Spinal cord (tissue), 10 donors: Measurements from ENCODE around the gene IQGAP3. TPM values are rescaled to one million over a fixed set of nuclear protein-coding genes. Genes with fewer than 3 reads are reported as not detected.

Experiments
- DNase-seq, 6 donors: peaks; one replicate each; pipeline versions ENCODE4 v3.0.0 to v3.0.0-alpha.2; 2013 to 2015; ENCODE audit warnings: low spot score in 6 of 6, low read depth in 4 of 6
- H3K27ac ChIP-seq: one replicate; pipeline ENCODE4 v1.5.1; 2013; ENCODE audit warnings: low read depth, low read length, control low read depth
- H3K27me3 ChIP-seq: one replicate; pipeline ENCODE4 v1.6.1; 2013; ENCODE audit warnings: low read length; ENCODE audit not compliant: control insufficient read depth, insufficient read depth
- H3K36me3 ChIP-seq: one replicate; pipeline ENCODE4 v1.6.1; 2013; ENCODE audit warnings: low read length; ENCODE audit not compliant: control insufficient read depth, insufficient read depth
- H3K4me1 ChIP-seq: one replicate; pipeline ENCODE4 v1.6.1; 2013; ENCODE audit warnings: low read length; ENCODE audit not compliant: control insufficient read depth, insufficient read depth
- H3K4me3 ChIP-seq: one replicate; pipeline ENCODE4 v1.5.1; 2013; ENCODE audit warnings: low read depth, low read length, control low read depth
- H3K9me3 ChIP-seq: one replicate; pipeline ENCODE4 v1.6.1; 2013; ENCODE audit warnings: low read length; ENCODE audit not compliant: control insufficient read depth, insufficient read depth
- WGBS: methylation state at CpG from one replicate; pipeline ENCODE4 v1.1.5; 2013; ENCODE audit warnings: missing lambda C conversion rate; ENCODE audit not compliant: insufficient coverage; 5-methylcytosine and 5-hydroxymethylcytosine counted together
- polyA plus RNA-seq, 2 donors: library from polyadenylated mRNA; unstranded; fragments of 120-200 nt; gene quantifications; one replicate each; pipeline ENCODE4 v1.2.1, GENCODE V29; 2013; ENCODE audit not compliant: insufficient read length in 2 of 2
- total RNA-seq, 2 donors: library from RNA; depleted of rRNA in 1 of 2; stranded (reverse); fragments of 120-200 nt in 1 of 2; fragments of >200 nt in 1 of 2; gene quantifications; one replicate each; pipeline versions ENCODE4 v1.2.3 to v1.2.4, GENCODE V29; 2013 to 2014
- donor health status: healthy.

IQGAP3 gene
- total and polyA plus RNA-seq, 4 donors: 4.9 to 10.4 (median 7.0) TPM

- Histone ChIP-seq H3K9me3 (no peaks in the 10 kb centered on the region), H3K4me1 (peaks cover 86% of the 10 kb centered on the region), H3K27me3 (no peaks in the 10 kb centered on the region), H3K27ac (peak overlapping the region; percentile 57), H3K36me3 (peaks cover 34% of the 10 kb centered on the region), H3K4me3 (no peak overlapping the region)
- 22% methylated on average over 7 of the region's 7 CpGs for WGBS
- no peak for DNase-seq
Observed at GRCh38 chr1:156489935-156490293, 82.5 kb downstream of the IQGAP3 start.

- no peak overlapping the region for H3K4me3 ChIP-seq
- no peaks in the 10 kb centered on the region for H3K27me3 ChIP-seq
- H3K36me3 ChIP-seq: peaks cover 31% of the 10 kb centered on the region
- DNase-seq: peak in 2 of 6 donors; percentile 84 to 89
- 27% methylated on average over 7 of the region's 12 CpGs for whole genome bisulfite sequencing
- H3K9me3 ChIP-seq: no peaks in the 10 kb centered on the region
- H3K4me1 ChIP-seq: peaks cover 81% of the 10 kb centered on the region
- peak overlapping the region; percentile 57 for H3K27ac ChIP-seq
Observed at GRCh38 chr1:156489166-156489934, 83.0 kb downstream of the IQGAP3 start.

- Histone ChIP-seq H3K4me1 (peaks cover 74% of the 10 kb centered on the region), H3K27me3 (no peaks in the 10 kb centered on the region), H3K9me3 (no peaks in the 10 kb centered on the region), H3K27ac (no peak overlapping the region), H3K36me3 (peaks cover 28% of the 10 kb centered on the region), H3K4me3 (no peak overlapping the region)
- DNase-seq: no peak
- WGBS: 57% methylated on average over 3 of the region's 5 CpGs
Observed at GRCh38 chr1:156488566-156489165, 83.7 kb downstream of the IQGAP3 start.

- 91% methylated on average over 2 of the region's 4 CpGs for WGBS
- Histone ChIP-seq H3K4me1 (peaks cover 66% of the 10 kb centered on the region), H3K27ac (no peak overlapping the region), H3K9me3 (no peaks in the 10 kb centered on the region), H3K27me3 (no peaks in the 10 kb centered on the region), H3K36me3 (peaks cover 31% of the 10 kb centered on the region), H3K4me3 (no peak overlapping the region)
- no peak for DNase-seq
Observed at GRCh38 chr1:156487862-156488261, 84.5 kb downstream of the IQGAP3 start.

- Histone ChIP-seq H3K4me3 (no peak overlapping the region), H3K27ac (no peak overlapping the region), H3K27me3 (no peaks in the 10 kb centered on the region), H3K9me3 (no peaks in the 10 kb centered on the region), H3K36me3 (peaks cover 43% of the 10 kb centered on the region), H3K4me1 (peaks cover 54% of the 10 kb centered on the region)
- DNase-seq: peak in 2 of 6 donors; percentile 77 to 86
- 77% methylated on average over 2 of the region's 7 CpGs for WGBS
Observed at GRCh38 chr1:156486421-156487344, 85.7 kb downstream of the IQGAP3 start.

GRCh38 chr1:156485984-156486383 lies 86.4 kb downstream of the IQGAP3 start:
- H3K27ac ChIP-seq: no peak overlapping the region
- H3K4me1 ChIP-seq: peaks cover 50% of the 10 kb centered on the region

GRCh38 chr1:156484480-156485058 lies 87.8 kb downstream of the IQGAP3 start:
- no peak overlapping the region for H3K27ac ChIP-seq
- peaks cover 42% of the 10 kb centered on the region for H3K4me1 ChIP-seq
- H3K27me3 ChIP-seq: no peaks in the 10 kb centered on the region
- no peak for DNase-seq
- H3K4me3 ChIP-seq: no peak overlapping the region
- WGBS: 86% methylated on average over 5 of the region's 6 CpGs
- peaks cover 58% of the 10 kb centered on the region for H3K36me3 ChIP-seq
- H3K9me3 ChIP-seq: no peaks in the 10 kb centered on the region

More at GRCh38 chr1:156485984-156486383, 86.4 kb downstream of the IQGAP3 start:
- Histone ChIP-seq H3K36me3 (peaks cover 50% of the 10 kb centered on the region), H3K9me3 (no peaks in the 10 kb centered on the region), H3K27me3 (no peaks in the 10 kb centered on the region), H3K4me3 (no peak overlapping the region)
- WGBS: 93% methylated on average over 3 of the region's 3 CpGs
- no peak for DNase-seq

GRCh38 chr1:156483397-156483796 lies 89.0 kb downstream of the IQGAP3 start:
- Histone ChIP-seq H3K4me1 (peaks cover 35% of the 10 kb centered on the region), H3K36me3 (peaks cover 62% of the 10 kb centered on the region), H3K9me3 (no peaks in the 10 kb centered on the region), H3K4me3 (no peak overlapping the region), H3K27me3 (no peaks in the 10 kb centered on the region), H3K27ac (no peak overlapping the region)
- 100% methylated on average over 2 of the region's 2 CpGs for WGBS
- no peak for DNase-seq

- DNase-seq: no peak
- Histone ChIP-seq H3K4me1 (peaks cover 27% of the 10 kb centered on the region), H3K4me3 (no peak overlapping the region), H3K9me3 (no peaks in the 10 kb centered on the region), H3K27me3 (no peaks in the 10 kb centered on the region), H3K27ac (no peak overlapping the region), H3K36me3 (peaks cover 67% of the 10 kb centered on the region)
- WGBS: 97% methylated on average over 17 of the region's 19 CpGs
Observed at GRCh38 chr1:156482276-156482675, 90.1 kb downstream of the IQGAP3 start.
